GM12891 (cell line): ENCODE data around the gene DNAJC7.

Experiments used
- PAX5 ChIP-seq: IDR thresholded peaks from 2 replicates; pipeline ENCODE4 v1.6.1; 2011; ENCODE audit warnings: low read length, moderate library complexity, mild to moderate bottlenecking; ENCODE audit not compliant: insufficient read depth, severe bottlenecking
- POLR2A ChIP-seq: IDR thresholded peaks from 2 replicates; pipeline ENCODE4 v1.6.1; 2011; ENCODE audit warnings: low read depth, low read length, control low read depth
- POLR2AphosphoS5 ChIP-seq: IDR thresholded peaks from 2 replicates; pipeline ENCODE4 v1.6.1; 2011; ENCODE audit warnings: low read depth, low read length, control low read depth
- TAF1 ChIP-seq: IDR thresholded peaks from 2 replicates; pipeline ENCODE4 v1.6.1; 2011; ENCODE audit warnings: low read depth, low read length, control low read depth

DNA sequence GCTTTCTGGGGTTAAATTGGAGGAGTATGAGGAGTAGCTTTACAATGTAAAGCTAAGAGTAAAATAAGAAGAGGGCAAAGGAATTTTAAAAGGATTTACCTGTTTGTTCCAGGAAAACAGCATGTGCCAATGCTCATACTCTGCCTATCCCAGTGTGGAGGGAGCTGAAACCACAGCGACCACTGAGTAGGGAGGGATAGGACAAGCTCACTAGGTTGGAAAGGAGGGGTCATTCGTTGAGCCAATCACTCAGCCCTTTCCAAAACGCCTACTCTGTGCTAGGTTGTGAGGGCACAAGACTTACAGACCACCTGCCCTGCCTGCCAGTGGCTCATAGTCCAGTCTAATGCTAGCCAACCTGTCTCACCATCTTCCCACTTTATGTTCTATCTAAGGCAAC, 1.1 kb upstream of the DNAJC7 start:
- TF ChIP-seq POLR2AphosphoS5 (no peak), POLR2A (no peak), TAF1 (no peak), PAX5 (no peak)
